ENCODE data around the gene ACAD10. TPM values are rescaled to one million over a fixed set of nuclear protein-coding genes. Genes with fewer than 3 reads are reported as not detected.

Gene ACAD10
- total and polyA plus RNA-seq, 10 of the 15 experiments (the other 5 are each of a cell fraction or from before 2014, with no cell fraction given) = 2.9 to 21.9 (median 17.5) TPM

DNA sequence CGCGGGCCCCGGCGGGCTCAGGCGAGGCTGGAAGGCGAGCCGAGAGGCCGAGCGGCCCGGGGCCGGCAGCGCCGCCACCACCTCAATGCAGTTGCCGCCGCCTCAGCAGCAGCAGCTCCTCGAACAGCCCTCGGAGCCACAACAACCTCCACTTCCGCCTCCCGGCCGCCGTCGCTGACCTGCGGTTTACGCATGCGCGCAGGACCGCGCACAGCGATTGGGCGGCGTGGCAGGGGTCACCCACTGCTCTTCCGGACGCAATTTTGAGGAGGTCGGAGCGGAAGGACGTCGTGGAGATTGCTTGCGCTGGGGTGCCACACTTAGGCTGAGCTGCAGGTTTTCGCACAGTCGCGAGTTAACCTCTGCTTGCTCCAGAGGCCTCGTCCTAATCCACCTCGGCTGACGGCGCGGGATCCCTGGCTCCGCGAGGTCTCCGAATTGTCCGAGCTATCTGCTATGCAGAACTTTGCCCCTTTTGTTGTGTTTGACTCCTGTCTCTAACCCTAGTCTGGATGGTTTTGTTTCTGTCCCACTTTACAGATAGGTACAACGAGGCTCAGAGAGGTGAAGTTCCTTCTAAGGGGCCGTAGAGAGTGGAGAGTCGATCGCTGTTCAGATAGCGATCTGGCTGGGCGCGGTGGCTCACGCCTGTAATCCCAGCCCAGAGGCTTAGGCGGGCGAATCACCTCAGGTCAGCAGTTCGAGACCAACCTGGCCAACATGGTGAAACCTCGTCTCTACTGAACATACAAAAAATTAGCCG is at the start of gene ACAD10, which contains the start of gene BRAP (continued):
- TF ChIP-seq CEBPZ (IDR thresholded peaks at IDR 0.05; ENCODE audit: low read depth, low read length) = no peak
- TF ChIP-seq SREBF1 (IDR thresholded peaks at IDR 0.05; ENCODE audit: low read length) = no peak
- TF ChIP-seq SIN3A (IDR thresholded peaks at IDR 0.05; ENCODE audit: low read depth, low read length) = peak; percentile 26; the same call in 1 of the 2 replicates
- TF ChIP-seq SP1 (IDR thresholded peaks at IDR 0.05; ENCODE audit: low read depth, low read length) = peak; percentile 64
- TF ChIP-seq EP300 (IDR thresholded peaks at IDR 0.05; ENCODE audit: borderline replicate concordance in 1 of 2, control insufficient read depth in 1 of 2, low read depth in 2 of 2, low read length in 2 of 2) = no peak
- TF ChIP-seq KLF5 (IDR thresholded peaks at IDR 0.05; ENCODE audit: partially characterized antibody) = no peak
- peak; percentile 68 for TF ChIP-seq SMAD1 (IDR thresholded peaks at IDR 0.05; ENCODE audit: low read depth, partially characterized antibody)
- no peak for TF ChIP-seq HSF1 (IDR thresholded peaks at IDR 0.05; ENCODE audit: low read depth, low read length)
- TF ChIP-seq, protein P1, sequence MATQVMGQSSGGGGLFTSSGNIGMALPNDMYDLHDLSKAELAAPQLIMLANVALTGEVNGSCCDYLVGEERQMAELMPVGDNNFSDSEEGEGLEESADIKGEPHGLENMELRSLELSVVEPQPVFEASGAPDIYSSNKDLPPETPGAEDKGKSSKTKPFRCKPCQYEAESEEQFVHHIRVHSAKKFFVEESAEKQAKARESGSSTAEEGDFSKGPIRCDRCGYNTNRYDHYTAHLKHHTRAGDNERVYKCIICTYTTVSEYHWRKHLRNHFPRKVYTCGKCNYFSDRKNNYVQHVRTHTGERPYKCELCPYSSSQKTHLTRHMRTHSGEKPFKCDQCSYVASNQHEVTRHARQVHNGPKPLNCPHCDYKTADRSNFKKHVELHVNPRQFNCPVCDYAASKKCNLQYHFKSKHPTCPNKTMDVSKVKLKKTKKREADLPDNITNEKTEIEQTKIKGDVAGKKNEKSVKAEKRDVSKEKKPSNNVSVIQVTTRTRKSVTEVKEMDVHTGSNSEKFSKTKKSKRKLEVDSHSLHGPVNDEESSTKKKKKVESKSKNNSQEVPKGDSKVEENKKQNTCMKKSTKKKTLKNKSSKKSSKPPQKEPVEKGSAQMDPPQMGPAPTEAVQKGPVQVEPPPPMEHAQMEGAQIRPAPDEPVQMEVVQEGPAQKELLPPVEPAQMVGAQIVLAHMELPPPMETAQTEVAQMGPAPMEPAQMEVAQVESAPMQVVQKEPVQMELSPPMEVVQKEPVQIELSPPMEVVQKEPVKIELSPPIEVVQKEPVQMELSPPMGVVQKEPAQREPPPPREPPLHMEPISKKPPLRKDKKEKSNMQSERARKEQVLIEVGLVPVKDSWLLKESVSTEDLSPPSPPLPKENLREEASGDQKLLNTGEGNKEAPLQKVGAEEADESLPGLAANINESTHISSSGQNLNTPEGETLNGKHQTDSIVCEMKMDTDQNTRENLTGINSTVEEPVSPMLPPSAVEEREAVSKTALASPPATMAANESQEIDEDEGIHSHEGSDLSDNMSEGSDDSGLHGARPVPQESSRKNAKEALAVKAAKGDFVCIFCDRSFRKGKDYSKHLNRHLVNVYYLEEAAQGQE (IDR thresholded peaks at IDR 0.05; ENCODE audit: low read depth, low read length) = 0 out of 2 replicates have a peak, but pooled peaks have one; percentile 47
- TF ChIP-seq NR2F1 (conservative IDR thresholded peaks at IDR 0.05) = peak; percentile 70
- TF ChIP-seq POLR2AphosphoS2 (IDR thresholded peaks at IDR 0.05; ENCODE audit: low read depth, low read length) = peak; percentile 84; the same call in 1 of the 2 replicates
- peak; percentile 62; the same call in 1 of the 2 replicates for TF ChIP-seq LARP7 (IDR thresholded peaks at IDR 0.05)
- no peak for TF ChIP-seq TBL1XR1 (IDR thresholded peaks at IDR 0.05; ENCODE audit: low read depth, low read length)
- no peak for TF ChIP-seq CHD4 (IDR thresholded peaks at IDR 0.05)
- TF ChIP-seq SUZ12 (IDR thresholded peaks at IDR 0.05; ENCODE audit: unreplicated experiment) = no peak
- TF ChIP-seq JUND (IDR thresholded peaks at IDR 0.05; ENCODE audit: low read depth, low read length) = no peak
- TF ChIP-seq BACH1 (IDR thresholded peaks at IDR 0.05; ENCODE audit: borderline replicate concordance) = no peak; the same call in 1 of the 2 replicates
- no peak for TF ChIP-seq KAT2A (conservative IDR thresholded peaks at IDR 0.05; ENCODE audit: control insufficient read depth, low read depth, low read length)
- no peak for TF ChIP-seq ATF3 (IDR thresholded peaks at IDR 0.05; ENCODE audit: borderline replicate concordance, extremely low read depth, low read depth, low read length)
- TF ChIP-seq HDAC6 (IDR thresholded peaks at IDR 0.05; ENCODE audit: unreplicated experiment) = no peak
- TF ChIP-seq ZBED1 (IDR thresholded peaks at IDR 0.05; ENCODE audit: borderline replicate concordance) = no peak
- no peak for TF ChIP-seq IRF4 (IDR thresholded peaks at IDR 0.05; ENCODE audit: low read depth, low read length)
